GM12872 (cell line): ENCODE data around the gene PAIP2.

Experiments used
- CTCF ChIP-seq: IDR thresholded peaks from 3 replicates; pipeline ENCODE4 v1.5.1; 2011; ENCODE audit warnings: low read depth, mild to moderate bottlenecking, low read length, moderate library complexity; ENCODE audit not compliant: insufficient read depth

The PAIP2 gene

GRCh38 chr5:139376364-139376763 lies 34.7 kb downstream of the PAIP2 start:
- TF ChIP-seq CTCF = no peak

DNA sequence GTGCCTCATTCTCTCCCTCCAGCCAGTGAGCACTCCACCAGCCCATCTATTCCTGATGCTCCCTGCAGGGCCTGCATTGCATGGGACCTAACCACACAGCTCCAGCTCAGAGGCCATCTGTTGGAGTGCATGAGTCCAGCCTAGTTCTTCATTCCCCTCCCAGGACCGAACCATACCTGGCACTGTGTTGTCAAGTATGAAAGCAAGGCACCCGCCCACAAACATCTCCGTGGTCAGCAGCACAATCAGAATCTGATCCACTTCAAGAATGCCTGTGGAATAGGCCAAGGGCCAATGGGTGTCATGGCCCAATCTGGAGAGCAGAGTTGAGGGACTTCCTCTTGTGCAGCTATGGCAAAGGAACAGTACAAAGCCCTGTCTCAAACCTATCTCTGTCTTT lies 35.6 kb downstream of the PAIP2 start:
- no peak for TF ChIP-seq CTCF

DNA sequence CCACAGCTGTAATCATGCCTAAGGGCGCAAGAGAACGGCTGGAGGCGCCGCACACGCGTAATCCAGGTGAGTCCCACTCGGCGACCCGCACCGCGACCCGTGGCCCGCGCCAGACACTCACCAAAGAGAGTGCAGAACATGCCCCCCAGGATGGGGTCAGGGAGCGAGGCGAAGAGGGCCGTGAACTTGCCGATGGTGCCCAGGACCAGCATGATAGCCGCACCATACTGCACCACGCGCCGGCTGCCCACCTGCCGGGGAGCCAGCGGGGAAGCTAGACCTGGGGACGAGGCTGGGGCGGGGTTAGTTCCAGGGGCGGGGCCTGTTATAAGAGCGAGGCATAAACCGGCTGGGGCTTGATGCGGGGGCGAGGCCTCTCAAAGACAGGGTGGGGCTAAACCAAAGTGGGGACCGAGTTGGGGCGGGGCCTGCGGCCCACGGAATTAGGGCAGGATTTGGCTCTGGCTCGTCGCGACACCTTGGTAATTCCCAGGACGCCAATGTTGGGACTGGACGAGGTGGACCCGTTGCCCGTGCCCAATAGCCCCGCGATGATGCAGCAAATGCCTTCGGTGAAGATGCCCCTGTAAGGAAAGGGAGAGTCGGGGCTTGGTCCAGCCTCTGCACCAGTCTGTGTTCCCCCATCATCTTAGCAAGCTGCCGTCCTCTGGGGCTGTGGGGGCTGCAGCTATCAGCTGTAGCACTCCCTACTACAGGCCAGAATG lies 36.6 kb downstream of the PAIP2 start:
- no peak for TF ChIP-seq CTCF

DNA sequence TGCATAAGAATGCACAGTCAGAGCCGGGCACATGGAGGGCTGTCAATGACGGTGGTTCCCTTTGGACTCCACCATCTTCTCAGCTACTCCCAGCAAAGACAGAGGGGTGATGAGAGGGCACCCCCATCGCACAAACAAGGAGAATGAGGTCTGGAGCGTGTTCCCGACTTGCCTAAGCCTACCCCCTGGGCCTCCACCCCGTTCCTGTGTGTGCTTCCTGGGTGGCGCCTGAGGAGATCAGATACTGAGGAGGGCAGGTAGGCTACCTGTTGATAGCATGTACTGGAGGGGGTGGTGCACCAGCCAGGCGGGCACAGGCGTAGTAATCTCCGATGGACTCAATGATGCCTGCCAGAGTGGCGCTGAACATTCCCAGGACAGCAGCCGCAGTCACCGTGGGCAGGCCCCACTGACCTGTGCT lies 37.3 kb downstream of the PAIP2 start:
- TF ChIP-seq CTCF = no peak

GRCh38 chr5:139379626-139380449 lies 38.2 kb downstream of the PAIP2 start:
- no peak for TF ChIP-seq CTCF

DNA sequence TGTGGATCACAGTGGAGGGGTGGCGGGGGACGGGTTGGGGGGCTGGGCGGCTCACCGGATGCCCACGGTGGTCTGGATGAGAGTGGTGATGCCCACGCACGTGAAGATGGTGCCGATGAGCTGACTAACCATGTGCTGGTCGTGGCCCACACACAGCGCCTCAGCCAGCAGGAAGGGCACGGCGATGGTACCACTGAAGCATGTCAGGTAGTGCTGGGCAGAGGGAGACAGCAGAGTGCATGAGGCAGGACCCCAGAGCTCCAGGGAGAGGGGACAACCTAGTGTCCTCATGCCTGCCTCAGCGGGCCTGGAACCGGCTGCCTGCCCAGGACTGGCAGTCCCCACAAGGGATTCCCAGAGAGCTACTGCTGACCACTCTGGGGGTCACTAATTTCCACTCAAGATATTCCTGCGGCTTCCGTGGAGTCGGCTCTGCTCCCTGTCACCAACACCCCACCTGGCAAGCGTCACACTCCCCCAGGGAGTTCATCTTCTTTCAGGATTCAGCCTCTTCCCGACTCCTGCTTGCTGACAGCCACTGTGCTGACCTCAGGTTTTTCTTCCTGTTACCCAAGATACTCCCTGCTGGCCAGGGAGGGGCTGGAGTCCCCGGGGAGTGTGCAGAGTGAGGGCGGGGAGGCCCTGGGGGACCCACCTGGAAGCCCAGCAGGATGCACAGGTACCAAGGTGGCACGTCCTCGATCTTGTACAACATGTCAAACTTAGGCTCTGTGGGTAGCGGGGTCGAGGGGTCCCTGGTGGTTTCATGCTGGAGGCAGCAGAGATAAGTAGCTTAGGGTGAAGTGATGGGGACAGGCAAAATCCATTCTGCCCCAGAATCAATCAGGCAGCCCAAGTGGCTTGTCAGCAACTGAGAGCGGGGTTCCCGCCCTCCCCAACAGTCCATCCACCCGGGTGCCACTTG lies 40.4 kb downstream of the PAIP2 start:
- TF ChIP-seq CTCF = no peak

DNA sequence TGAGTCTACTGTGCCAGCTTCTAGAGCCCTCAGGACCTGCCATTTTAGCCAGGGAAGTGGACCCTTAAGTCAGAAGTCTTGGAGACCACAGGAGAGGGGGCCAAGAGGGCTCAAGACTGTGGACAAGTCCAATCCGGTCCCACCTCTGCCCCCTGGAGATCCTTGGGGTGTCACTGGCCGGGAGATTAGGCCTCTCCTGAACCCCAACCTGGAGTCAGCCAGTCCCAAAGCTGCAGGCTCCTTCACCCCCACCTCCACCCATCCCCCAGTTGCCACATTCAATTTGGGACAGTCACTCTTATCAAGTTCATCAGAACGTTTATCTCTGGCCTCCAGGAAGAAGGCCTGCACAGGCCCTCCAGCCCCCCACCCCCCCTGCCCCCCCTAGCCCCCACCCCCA lies 41.2 kb downstream of the PAIP2 start:
- TF ChIP-seq CTCF = no peak
